ENCODE data around the gene ENTPD6.
"Not testable (repeated sequence)": the region's sequence is repeated elsewhere in the genome, so short reads cannot be mapped to it uniquely, and the experiment has no call there.

The ENTPD6 gene

DNA sequence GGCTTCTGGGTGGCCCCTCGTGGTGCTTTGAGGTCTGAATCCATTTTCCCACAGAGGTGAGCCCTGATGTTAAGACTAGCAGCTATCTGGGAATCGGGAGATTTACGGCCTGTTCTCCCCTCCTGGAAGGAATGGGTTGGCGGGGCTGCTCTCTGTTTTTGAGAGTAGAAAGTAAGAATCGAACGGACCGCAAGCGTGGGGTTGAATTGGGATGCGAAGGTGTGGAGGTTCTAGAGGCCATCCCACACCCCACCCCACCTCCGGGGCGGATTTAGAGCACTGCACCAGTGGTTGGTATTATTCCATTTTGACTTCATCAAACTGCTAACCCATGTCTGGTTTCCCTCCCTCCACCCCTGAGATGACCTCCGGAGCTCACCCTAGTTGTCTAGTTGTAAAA lies 63.8 kb downstream of the ENTPD6 start:
- no peak for DNase-seq

DNA sequence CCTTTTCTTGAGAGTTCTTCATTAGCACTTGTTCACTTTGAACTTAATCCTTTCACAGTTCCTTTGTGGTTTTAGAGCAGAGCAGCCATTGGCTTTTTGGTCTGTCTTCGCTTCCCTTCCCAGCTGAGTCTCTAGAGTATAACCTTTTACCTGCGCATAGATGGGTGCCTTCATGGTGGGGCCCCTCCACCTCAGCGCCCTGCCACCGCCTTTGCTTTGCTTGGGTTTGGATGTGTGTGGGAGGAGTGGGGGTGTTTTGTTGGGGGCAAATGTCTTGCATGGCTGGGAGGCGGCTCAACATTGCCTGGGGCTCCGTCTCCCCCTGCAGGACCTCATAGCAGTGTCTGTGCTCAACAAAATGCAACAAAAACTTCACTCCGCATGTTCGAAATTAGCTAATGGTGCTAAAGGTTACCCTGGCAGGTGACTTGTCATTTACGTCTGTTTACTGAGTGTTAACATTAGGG lies 64.3 kb downstream of the ENTPD6 start:
- DNase-seq = no peak

DNA sequence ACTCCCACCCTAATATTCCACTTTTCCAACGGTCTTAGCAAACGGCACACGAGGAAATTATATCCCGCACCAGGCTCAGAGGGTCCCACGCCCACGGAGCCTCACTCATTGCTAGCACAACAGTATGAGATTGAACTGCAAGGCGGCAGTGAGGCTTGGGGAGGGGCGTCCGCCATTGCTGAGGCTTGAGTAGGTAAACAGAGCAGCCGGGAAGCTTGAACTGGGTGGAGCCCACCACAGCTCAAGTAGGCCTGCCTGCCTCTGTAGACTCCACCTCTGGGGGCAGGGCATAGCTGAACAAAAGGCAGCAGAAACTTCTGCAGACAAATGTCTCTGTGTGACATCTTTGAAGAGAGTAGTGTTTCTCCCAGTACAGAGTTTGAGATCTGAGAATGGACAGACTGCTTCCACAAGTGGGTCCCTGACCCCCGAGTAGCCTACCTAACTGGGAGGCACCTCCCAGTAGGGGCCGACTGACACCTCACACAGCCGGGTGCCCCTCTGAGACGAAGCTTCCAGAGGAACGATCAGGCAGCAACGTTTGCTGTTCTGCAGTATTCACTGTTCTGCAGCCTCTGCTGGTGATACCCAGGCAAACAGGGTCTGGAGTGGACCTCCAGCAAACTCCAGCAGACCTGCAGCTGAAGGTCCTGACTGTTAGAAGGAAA lies 65.4 kb downstream of the ENTPD6 start:
- not testable (repeated sequence) for DNase-seq

DNA sequence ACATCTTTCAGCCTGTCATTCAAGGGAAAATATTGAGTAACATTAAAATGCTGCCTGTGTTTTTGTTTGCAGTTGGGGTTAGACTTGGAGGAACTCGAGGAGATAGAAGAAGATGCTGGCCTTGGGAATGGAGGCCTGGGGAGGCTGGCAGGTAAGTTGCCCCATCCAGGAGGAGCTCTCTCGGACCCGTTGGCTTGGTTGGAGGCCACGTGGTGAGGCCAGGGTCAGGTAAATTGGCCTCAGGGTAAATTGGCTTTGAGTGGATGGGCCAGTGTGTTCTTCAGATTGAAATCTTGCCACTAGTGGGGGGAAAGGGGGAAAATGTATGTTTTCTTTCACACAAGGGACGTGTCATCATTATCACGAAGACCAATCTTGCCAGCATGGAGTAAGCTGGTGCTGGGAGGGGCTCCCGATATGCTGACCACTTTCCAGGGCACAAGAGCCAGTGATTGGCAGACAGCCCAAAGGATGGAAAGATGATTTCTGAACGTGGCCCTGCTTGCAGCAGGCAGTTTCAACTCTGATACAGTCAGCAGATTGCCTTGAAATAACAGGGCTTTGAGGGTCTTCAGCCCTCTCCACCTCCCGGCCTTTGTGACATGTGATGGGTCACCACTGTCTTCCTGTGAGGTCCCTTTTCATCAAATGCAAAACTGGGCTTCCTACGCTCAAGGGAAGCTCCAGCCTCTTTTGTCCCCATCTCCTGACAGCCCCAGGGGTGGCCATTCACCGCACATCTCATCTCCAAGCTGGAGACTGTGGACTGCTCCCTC lies 73.7 kb downstream of the ENTPD6 start:
- DNase-seq = no peak

DNA sequence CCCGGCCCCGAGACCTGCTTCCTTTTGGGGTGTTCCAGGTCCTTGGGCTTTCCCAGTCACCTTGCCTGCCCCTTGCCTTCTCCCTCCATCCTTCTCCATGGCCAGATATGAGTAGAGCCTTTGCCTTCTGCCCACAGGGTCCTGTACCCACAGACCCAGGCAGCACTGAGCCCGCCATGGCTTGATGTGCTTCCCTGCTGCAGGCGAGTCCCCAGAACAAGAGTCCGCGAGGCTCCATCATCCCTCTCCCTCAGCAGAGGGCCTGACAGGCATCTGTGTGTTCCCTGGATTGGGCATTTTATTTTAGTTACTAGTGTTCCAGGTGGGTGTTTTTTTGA lies 74.3 kb downstream of the ENTPD6 start:
- no peak for DNase-seq

DNA sequence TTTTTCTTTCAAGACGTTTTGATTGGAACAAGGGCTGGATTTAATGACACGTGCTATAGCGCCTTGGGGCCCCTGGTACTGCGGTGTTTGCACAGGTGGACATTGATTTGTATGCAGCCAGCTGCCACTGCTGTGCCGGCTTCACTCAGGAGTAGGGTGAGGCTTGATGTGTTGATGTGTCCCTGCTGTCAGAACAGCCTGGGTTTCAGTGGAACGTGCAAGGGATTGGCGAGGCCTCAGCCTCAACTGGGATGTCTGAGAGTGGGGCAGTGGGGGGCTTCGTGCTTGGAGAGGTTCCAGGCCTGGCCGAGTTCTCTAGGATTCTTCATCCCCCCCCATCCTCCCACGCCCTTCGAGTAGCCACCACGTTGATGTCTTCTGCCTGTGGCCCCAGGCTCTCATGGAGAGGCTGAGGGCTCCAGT lies 75.3 kb downstream of the ENTPD6 start:
- DNase-seq = peak; percentile 92

DNA sequence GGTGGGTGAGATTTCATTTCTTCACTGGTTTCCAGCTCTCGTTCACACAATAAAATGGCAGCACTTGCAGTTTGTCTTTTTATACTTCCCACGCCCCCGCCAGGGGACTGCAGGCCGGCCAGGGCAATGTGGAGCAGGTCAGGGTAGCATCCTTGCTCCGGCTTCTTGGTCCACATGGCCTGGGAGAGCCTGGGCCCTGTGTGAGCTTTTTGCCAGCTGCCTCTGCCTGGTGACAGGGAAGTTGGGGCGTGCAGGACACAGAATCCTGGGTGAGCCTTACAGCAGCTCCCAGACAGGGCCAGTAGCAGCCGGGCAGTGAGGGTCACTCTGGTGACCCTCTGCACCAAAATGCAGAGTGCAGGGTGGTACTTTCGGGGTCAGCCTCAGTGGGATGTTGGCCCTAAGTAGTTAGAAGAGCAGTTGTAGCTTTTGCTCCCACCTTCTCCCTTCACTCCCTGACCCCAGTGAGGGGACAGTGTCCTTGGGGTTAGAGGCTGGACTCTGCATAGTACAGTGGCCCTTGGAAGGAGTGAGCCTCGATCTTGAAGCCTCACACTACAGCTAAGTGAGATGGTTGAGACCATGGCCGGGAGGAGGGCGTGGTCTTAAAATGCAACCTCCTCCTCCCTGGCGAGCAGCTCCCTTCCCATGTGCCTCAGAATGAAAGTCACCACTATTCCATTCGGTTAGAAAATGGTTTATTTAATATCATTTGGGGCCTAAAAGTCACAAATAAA lies 76.1 kb downstream of the ENTPD6 start:
- no peak for DNase-seq

DNA sequence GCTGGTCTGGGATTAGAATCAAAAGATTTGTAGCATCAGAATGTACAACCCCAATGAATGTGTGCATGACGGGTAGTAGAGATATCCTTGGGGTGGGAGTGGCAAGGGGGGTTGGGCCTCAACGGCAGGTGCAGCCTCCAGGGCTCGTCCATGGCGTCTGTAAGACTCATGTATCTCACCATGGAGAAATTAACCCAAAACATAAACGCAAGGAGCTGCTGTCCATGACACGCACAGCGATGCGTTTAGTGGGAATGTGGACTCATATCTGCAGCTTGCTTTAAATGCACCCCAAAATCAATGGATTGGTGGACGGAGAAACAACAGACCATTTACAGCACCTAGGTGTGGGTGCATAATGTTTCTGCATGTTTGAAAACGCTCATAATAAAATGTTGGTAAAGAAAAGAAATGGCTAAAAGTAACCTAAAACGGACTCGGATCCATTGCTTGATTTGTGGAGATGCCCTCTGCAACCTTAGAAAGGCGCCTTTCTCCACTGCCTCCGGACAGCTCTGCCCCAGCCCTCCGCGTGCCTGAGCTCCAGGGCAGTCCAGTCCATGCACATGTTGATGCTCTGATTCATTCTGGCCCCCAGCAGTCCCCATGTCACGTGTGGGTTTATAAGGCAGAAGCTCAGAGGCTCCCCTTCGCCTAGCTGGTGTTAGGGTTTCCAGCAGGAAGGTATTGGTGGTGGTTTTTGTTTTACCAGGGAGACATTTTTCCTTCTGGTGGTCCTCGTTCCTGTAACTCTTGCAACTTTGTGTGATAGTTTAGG lies 76.9 kb downstream of the ENTPD6 start:
- DNase-seq = no peak

DNA sequence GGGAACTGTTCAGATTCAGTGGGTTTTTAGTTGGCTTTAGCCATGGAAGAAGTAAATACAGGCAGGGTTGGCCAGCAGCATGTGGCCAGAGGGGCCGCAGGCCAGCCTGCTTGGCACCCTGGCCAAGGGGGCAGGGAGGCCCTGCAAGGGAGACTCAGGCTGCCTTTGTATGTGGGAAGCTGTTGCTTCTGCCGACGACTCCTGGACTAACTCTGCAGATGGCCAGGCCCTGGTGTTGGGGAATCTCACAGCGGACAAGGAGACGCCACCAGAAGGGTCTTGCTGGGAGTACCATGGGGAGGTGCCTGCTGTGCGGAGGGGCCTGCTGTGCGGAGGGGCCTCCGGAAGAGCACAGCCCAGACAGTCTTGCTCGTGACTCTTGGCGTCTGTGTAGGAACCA lies 77.5 kb downstream of the ENTPD6 start:
- DNase-seq = no peak

DNA sequence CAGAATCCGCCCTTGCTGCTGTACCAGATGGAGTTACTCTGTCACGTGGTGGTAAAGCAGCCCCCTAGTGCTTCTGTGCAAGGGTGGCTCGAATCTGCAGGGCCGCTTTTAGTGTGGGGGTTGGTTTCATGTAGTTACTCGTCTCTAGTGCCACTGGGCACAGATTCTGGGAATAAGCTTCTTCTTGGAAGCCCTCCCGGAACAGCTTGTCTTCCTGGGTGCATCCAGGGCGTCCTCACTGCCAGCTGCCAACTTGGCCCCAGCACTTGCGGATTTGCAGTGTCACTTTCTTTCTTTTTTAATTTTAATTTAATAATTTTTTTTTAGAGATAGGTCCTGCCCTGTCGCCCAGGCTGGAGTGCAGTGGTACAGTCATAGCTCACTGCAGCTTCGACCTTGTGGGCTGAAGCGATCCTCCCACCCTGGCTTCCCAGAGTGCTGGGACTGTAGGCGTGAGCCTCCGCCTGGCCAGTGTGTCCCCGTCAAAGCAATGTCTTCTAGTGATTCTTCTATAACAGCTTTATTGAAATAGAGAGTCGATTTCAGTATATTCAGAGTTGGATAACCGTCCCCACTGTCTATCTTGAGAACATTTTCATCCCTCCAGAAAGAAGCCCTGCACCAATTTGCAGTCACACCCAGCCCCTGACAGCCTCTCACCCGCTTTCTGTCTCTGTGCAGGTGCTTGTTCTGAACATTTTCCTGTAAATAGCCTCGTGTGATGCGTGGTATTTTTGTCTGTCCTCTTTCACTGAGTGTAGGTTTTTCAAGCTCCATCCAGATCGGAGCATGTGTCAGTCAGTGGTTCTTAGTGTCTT lies 78.2 kb downstream of the ENTPD6 start:
- no peak for DNase-seq

DNA sequence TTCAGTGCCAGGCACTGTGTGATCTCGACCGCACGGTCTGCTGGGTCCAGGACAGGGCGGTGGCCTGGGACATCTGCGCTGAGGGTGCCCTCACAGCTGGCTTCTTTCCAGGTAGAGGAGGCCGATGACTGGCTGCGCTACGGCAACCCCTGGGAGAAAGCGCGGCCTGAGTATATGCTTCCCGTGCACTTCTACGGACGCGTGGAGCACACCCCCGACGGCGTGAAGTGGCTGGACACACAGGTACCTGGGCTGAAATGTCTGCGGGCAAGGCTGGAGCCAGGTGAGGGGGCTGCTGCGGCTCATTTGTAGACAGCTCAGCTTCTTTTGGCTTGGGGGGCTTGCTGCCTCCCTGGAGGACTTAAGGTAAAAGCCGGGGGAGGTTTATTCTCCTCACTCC lies 79.0 kb downstream of the ENTPD6 start:
- no peak for DNase-seq

DNA sequence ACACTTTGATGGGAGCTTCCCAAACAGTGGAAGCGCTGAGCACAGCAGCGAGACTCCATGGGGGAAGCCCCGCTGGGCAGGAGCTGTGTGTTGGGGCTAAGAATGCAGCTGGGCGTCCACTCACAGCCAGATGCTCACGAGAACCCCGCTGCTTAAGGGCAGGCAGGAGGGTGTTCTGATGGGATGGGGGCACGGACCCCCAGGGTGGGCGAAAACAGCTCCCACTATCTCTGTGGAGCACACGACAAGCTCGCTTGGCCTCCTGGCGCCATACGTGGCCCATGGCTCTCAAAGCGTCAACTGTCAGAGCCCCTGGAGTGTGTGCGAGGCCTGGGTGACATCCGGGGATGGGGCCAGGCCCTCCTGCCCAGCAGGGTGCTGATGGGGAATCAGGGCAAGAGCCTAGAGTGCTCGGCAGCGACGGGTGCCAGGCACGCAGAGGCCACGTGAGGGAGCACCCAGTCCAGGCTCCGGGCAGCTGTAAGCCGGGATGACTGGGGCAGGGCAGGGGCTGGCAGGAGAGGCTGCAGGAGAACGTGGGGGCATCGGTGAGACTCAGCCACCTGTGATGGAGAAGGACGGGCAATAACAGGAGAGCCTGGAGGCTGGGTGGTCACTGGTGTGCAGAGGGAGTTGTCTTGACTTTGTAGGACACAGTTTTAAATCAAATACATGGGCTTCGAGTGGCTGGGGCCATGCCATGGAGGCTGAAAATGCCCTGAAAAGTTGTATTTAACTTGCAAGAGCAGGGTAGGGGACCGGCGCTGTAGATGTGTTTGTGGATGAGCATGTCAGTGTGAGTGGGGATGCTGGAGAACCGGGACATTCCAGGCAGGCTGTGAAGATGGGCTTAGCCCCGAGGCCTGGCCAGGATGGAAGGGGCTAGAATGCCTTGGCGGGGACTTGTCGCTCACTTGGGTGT lies 79.6 kb downstream of the ENTPD6 start:
- no peak for DNase-seq

DNA sequence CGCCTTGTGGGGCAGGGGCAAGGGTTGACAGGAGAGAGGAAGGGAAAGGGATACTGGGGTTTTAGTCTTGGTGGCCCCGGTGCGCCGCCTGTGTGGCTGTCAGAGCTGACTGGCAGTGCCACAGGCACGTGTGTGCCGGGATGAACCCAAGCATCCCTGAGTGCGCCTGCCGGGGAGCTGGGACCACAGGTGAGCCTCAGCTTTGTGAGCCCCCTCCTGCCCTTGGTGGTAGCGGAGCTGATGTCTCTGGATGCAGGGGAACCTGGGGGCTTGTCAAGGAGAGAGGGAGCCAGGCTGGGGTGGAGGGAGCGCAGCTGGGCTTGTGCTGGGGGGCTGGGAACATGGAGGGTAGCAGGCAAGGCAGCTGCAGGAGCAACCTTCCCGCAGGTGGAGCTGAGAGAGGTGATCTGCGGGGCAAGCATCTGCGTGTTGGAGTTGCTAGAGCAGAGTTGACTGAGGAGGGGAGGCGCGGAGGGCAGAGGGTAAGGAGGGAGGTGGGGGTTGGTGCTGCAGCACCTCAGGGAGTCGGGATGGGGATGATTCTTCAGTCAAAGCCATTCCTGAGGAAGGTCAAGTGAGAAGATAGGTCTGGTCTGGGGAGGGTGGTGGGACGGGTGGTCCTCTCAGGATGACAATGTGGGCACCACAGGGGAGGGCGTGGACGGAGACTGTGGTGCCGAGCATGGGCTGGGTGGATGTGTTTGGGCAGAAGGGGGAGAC lies 80.5 kb downstream of the ENTPD6 start:
- no peak for DNase-seq

Data from NCI-H510A treated with DMSO at 0.1 percent for 48 hours (cell line).